GM19035 (cell line): Measurements from ENCODE around the gene HEATR9.

Experiments
- ATAC-seq: cut with Tn5 transposase; IDR thresholded peaks from one replicate; pipeline ENCODE4 v1.9.1; 2021; ENCODE audit not compliant: unreplicated experiment

Gene HEATR9

DNA sequence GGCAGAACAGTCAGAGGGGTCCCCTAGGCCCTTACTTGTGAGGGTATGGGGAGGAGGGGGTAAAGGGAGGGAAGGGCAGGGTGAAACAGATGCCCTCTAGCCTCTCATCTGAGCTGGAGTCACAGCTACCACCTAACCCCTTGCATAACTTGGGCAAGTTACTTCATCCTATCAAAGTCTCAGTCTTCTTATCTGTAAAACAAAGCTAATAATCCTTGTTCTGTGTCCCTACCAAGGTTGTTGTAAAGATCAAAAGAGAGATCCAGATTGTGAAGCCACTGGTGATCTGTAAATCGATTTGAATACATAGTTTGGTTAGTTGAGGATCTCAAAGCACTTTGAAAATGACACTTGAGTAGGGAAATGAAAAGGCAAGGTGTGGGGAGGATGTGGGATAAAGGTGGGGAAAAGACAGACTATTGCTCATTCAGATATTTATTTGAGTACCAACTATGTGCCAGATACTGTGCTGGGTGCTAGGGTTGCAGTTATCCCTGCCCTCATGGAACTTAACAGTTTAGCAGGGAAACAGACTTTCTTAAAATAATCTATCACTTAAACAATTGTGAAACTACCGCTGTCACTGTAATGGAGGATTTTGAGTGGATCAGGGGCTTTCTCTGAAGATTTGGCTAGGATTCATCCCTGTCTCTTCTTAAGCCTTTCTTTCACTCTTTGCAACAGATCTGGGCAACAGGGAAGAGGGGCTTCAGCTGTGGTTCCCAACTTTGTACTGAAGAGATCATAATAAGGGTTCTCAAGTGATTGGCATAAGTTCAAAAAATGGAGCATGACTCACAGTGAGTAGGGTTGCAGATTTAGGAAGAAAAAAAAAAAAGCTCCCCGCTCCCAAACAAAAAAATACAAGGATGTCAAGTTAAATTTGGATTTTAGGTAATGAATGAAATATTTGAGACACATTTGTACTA lies 3.0 kb downstream of the HEATR9 start:
- no peak for ATAC-seq

DNA sequence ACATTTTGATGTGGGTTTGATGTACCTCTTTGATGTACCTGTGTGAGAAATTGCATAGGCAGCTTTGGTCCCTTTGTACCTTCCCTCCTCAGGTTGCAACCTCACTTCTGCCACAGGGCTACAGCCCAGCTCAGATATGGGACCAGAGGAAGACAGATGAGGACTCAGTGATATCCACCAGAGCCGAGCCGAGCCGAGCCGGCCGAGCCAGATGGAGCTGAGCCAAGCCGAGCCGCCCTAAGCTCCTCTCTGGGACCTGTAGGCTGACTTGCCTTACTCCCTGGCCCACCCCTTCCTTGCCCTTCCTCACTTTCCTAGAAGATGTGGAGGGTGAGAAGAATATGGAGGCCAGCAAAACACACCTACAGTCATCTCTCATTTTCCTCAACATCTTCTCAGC lies 3.8 kb downstream of the HEATR9 start:
- no peak for ATAC-seq

DNA sequence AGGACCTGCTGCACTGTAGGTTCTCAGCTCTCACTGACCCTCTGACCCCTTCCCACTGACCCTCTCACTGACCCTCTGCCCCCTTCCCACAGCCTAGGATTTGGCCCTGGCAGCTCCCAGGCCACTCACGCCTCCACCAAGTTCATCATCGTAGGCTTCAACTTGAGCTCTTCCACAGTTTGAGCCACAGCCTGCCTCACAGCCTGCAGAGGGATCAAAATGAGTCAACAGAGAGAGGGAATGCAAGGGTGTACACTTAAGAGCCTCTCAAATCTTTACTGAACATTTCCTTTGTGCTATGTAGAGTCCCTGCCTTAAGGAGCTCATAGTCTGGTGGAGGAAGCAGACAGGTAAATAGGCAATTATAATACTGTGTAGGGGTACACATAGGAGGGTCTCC lies 12.1 kb downstream of the HEATR9 start:
- no peak for ATAC-seq

DNA sequence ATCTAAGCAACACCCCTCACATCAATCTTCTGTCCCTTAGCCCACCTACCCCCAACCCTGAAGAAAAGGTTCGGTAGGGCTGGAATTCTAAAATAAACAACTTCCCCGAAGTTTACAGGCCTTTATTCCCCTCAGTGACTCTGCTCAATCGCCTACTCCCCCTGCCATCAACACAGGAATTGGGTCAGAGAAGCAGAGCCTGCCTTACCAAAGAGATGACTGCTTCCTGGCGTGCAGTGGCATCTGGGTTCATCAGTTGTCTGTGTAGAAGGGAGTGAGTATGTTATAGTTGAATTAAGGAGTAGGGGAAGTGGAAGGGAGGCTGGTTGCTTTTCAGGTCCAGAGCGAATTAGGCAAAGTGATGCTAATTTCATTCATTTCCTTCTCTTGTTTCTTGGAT lies 12.7 kb downstream of the HEATR9 start:
- no peak for ATAC-seq

DNA sequence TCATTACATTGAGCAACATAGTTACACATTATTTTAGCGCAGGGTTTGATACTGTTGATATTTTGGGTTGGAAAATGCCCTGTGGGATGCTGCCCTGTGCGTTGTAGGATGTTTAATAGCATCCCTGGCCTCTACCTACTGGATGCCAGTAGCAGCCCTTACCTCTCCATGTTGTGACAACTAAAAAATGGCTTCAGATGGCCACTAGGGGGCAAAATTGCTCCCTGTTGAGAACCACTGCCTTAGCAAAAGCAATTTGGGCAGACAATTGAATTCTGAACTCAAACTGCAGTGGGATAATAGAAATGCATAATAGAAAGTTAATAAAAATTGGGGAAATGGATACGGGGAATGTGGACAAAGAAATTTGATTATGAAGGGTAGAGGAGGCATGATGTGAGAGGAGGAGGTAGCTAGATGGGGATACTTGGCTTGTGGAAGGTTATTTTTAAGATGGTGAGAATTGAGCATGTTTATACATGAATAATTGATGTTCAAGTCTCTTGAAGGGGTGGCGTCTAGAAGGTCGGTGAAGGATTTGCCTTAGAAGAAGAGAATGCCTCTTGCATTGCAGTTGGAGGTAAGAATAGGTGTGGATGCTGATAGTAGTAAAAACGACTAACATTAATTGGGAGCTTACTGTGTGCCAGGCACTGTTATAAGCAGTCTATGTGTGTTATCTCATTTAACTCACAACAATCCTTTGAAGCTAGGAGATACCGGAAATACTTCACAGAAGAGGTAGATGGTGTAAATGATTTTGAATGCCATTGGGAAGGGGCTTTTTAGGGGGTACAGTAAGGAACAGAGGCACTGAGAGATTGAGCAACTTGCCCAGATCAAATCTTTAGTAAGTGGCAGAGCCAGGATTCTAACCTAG lies 19.0 kb downstream of the HEATR9 start:
- ATAC-seq = no peak

DNA sequence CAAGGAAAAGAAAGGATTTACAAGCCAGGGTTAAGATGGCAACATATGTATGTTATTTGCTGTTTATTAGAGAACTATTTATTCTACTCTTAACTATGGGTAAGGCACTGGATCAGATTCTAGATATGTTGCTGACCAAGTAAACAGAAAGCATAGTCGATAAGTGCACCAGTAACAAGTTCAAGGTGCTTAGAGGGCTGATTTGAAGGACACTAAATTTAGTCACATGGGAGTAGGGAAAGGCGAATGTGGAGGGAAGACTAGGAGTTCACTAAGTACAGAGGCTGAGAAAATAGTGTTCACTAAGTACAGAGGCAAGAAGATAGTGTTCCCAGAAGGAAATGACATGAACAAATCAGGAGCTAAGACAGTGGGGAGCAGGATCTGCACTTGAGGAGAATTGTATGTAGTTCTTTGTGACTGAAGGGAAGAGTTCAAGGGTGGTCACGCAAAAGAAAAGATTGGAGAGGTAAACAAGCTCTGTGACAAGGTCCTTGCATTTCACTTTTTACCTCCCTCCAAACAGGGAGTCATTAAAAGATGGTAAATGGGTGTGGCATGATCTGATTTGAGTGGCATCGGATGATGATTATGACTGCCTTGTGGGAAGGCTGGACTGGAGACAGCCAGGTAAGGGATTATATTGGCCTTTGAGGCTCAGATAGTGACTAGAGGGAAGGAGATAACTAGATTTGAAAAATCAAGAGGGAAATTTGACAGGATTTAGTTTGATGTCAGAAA lies 20.9 kb downstream of the HEATR9 start:
- no peak for ATAC-seq

DNA sequence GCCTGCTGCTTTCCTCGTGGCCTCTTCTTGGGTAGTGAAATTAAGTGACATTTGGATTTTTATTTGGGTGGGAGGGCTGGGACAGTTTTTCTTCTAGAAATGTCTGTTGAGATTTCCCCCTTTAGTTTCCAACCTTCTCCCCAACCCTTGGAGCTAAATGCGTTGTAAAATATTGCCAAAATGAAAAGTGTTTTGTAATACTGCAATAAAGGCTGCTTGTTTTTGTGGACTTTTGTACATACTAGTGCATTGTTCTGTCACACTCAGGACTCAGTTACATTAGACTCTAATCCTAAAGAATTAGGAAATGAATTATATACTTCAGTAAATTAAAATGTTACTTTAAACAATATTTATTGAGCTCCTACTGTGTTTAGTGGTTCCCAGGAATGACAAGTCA lies 21.7 kb downstream of the HEATR9 start:
- ATAC-seq = no peak

DNA sequence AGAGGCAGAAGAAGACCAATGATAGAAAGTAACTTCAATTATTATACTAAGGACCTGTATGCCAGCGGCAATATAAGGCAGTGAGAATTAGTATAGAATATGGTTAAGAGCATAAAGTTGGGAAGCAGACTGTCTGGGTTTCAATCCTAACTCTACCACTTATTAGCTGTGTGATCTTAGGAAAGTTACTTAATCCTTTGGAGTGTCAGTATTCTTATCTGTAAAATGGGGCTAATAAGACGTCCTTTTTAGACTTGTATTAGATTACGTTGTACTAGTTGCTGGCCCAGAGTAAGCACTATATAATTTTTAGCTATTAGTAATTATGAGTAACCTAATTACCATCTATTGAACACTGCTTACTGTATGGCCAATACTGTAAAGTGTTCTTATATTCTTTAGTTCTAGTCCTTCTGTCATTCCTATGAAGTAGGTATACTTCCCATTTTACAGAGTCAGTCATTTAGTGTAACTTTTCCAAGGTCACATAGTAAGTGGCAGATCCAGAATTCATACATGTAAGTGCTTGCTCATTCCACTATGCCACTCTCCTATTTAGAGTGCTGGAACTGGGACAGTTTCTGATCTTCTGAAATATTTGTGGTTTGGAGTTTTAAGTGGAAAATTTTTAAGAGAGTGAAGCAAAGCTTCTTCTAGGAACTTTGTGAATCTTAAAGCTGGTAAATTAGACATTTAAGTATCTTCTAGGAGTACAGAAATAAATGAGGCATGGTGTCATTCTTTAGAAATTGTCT lies 22.5 kb downstream of the HEATR9 start:
- no peak for ATAC-seq

DNA sequence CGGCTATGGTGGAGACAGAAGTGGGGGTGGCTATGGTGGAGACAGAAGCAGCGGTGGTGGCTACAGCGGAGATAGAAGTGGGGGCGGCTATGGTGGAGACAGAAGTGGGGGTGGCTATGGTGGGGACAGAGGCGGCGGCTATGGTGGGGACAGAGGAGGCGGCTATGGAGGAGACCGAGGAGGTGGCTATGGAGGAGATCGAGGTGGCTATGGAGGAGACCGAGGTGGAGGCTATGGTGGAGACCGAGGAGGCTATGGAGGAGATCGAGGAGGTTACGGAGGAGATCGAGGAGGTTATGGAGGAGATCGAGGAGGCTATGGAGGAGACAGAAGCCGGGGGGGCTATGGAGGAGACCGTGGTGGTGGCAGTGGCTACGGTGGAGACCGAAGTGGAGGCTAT lies 24.1 kb downstream of the HEATR9 start:
- no peak for ATAC-seq

DNA sequence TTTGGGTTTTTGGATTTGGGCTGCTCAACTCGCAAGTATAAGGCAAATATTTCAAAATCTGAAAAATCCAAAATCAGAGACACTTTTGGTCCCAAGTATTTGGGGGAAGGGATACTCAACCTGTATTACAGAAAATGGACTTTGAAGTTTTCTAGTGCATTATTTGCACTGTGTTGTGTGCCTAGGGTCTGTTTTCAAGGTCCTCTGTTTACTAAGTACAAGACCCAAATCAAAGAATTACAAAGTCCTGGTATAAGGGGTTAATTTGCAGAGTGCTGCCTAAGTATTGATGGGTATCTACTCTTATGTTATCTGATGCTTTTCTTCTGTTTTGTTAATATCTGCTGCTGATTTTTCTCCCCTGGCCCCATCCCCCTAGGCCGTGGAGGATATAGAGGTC lies 25.0 kb downstream of the HEATR9 start:
- no peak for ATAC-seq

DNA sequence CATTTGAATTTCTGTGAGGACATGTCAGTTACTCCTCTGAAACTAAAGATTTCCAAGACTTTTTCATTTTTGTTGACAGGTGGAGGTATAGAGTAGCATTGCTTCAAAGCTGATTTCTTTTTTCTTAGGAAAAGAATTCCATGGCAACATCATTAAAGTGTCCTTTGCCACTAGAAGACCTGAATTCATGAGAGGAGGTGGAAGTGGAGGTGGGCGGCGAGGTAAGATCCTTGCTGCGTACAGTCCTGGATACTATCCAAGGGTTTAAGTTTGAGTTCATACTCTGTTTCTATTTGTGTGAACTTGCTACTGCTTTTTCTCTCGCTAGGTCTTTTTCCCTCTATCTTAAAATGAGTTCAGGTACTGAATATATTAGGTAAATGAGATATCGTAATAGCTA lies 26.5 kb downstream of the HEATR9 start:
- ATAC-seq = no peak

DNA sequence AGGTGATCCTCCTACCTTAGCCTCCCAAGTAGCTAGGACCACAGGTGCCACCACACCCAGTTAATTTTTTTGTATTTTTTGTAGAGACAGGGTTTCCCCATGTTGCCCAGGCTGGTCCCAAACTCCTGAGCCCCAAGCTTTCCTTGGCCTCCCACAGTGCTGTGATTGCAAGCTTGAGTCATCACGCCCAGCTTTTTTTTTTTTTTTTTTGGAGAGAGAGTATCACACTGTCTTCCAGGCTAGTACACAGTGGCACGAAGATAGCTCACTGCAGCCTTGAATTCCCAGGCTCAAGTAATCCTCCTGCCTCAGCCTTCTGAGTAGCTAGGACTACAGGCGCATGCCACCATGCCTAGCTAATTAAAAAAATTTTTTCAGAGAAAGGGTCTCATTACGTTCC lies 27.2 kb downstream of the HEATR9 start:
- ATAC-seq = no peak

DNA sequence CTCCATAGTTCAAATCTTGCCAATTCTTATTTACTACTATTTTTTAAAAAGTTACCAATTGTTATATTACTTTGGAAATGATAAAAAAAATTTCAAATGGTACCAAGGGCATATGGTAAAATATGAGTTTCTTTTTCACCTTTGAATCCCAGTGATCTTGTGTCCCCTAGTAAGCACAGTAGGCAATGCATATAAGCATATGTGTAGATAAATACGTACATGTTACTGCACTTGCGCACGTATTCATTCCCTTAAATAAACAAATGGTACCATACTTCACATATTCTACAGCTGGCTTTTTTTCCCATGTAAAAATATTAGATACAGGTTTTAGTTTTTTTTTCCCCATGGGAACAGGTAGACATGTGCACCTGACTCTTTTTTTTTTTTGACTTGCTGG lies 27.6 kb downstream of the HEATR9 start:
- no peak for ATAC-seq

DNA sequence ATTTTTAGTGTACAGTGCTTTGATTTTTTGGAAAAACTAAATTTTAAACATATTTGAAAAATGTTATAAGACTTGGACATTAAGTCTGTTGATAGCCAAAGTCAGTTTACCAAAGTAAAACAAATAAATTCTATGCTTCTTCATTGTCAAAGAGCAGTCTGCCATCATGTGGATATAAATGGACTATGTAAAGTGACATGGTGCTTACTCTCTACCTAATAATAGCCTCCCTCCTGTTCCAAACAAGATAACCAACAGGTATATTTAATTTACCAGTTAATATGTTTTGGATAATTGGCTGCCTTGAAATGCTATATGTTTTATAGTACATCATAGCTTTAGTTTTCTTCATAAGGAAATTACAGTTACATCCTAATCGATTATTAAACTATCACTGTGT lies 43.5 kb downstream of the HEATR9 start:
- no peak for ATAC-seq

DNA sequence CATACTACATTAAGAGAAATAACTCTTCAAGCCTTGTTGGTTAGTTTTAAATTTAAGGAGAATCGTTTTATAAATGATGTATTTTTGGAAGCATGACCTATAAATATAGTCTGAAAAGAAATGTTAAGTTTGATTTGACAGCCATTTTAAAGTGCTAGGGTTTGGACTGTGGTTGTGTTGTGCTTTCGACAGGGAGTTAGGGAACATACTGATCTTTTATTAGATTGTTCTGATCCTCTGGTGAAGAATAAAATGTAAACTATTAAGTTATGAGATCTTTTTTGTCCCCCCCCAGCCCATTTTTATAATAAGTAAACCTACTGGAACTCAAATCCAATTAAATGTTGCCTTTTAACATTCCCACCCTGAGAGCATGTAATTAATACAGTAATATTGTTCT lies 47.4 kb downstream of the HEATR9 start:
- no peak for ATAC-seq

DNA sequence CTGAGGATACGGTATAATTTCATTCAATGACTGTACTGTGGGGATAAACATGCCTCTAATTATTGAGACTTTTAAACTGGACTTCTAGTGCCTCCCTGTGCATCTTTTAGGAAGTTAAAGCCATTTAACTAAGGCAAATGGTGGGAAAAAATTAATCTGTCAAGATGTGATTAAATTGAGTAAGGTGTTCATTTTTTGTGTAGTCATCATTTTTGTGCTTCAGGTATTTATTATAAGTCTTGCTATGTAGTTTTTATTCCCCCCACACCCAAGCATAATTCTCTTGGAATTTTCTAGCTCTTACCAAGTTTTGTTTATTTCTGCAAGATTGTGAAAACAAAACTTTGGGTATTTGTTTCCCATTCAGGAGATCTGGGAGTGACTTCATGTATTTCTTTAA lies 49.2 kb downstream of the HEATR9 start:
- ATAC-seq = no peak

DNA sequence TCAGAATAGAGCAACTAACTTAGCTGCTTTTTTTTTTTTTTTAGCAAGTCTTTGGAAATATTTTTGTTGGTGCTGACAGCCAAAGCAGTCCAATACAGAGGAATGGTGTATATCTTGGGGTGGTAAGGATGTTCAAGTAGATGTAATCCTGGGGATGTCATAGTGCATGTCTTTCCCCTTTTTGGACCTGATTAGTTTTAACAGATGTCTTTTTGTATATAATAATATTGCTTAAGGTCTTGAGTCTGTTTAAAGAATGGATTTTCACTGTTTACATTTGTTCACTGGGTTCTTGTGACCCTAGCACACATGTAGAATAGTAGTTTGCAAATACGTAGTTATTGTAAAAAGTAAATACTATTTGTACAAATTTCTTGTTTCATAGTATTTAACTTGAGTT lies 51.5 kb downstream of the HEATR9 start:
- ATAC-seq = no peak

DNA sequence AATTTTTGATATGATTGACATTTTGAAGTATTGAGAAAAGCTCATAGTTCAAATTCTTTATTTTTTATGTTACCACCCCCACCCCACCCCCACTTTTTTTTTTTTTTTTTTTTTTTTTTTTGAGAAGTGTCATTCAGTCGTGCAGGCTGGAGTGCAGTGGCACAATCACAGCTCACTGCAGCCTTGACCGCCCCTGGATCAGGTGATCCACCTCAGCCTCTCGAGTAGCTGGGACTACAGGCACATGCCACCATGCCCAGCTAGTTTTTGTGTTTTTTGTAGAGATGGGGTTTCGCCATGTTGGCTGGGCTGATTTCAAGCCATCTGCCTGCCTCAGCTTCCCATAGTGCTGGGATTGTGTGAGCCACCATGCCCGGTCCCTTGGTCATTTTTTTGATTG lies 52.0 kb downstream of the HEATR9 start:
- ATAC-seq = no peak

DNA sequence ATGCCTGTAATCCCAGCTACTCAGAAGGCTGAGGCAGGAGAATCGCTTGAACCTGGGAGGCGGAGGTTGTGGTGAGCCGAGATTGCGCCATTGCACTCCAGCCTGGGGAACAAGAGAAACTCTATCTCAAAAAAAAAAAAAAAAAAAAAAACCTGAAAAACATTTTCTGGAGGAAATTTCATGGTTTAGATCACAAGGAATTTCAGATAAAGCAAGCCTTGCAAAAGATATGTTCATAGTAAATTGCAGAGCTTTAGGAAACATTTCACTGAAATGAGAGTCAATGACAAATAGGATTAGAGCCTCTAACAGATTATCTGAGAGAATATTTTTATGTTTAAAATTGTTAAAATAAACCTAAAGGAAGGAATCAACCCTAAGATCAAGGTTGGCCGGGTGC lies 56.2 kb downstream of the HEATR9 start:
- ATAC-seq = no peak

DNA sequence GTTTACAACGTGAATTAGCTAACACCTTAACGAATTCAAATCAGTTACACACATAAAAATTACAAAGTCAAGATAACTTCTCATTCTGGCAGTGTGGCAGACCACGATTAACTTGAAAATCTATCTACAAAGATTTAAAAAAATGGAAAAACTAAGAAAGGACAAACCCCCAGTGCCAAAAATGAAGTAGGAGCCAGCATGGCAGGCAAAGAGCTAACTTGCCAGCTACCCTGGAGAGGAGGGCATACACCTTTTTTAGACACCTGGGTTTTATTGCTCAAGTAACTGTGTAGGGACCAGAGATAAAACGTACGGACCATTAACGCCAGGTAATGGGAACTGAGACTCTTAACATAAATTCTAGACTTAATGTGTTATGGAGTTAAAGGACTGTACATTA lies 56.9 kb downstream of the HEATR9 start:
- no peak for ATAC-seq
